K562 (cell line): ENCODE measurements around the gene CHAT. TPM values are rescaled to one million over a fixed set of nuclear protein-coding genes. Genes with fewer than 3 reads are reported as not detected.

Source experiments
- ATAC-seq: fragments of 200-7000 bp; cut with Tn5 transposase; 3 replicates; pipeline ENCODE4 v1.9.1; 2020; ENCODE audit warnings: moderate library complexity
- BruUV-seq: library from RNA; stranded (reverse); fragments of 400-500 nt; replicated peaks from 2 replicates; lab custom pipeline; 2021; lab: Mats Ljungman, UMichigan
- CTCF ChIA-PET: fragments of 300-600 bp; formaldehyde crosslinking; extraction: SDS; loops from one replicate; lab custom pipeline; 2021; ENCODE audit warnings: low intra/inter-chr PET ratio; lab: Yijun Ruan, JAX
- POLR2A ChIA-PET: fragments of 300-600, 350-650 bp; sonication (Branson Sonifier 250); formaldehyde crosslinking; extraction: SDS; loops from one replicate; lab custom pipeline; 2021; ENCODE audit warnings: antibody characterized with exemption, inconsistent platforms; lab: Yijun Ruan, JAX
- DNase-seq, 4 experiments: peaks; one replicate each; pipeline versions ENCODE4 v3.0.0 to v3.0.0-alpha.2; 2011 to 2018; ENCODE audit warnings: low spot score in 3 of 4, mixed read lengths in 3 of 4; ENCODE audit errors: extremely low read depth in 1 of 4
- FAIRE-seq: peaks from 2 replicates; lab custom pipeline; 2011; peaks lifted over from hg19 to GRCh38; lab: Jason Lieb, UNC
- H2AFZ ChIP-seq: 2 replicates; pipeline ENCODE4 v1.6.0; 2011; ENCODE audit warnings: low read depth, low read length, control low read depth, inconsistent platforms
- H3K27ac ChIP-seq: fragments of 200-600 bp; 3 replicates; pipeline ENCODE4 v1.8.0; 2011; ENCODE audit warnings: low read depth, mild to moderate bottlenecking, control low read depth, inconsistent platforms, low read length, moderate library complexity, mixed read lengths; ENCODE audit errors: extremely low read depth
- H3K27me3 ChIP-seq, 2 experiments: fragments of 300-600 bp in 1 of 2; 2 replicates in 1 of 2; 3 replicates in 1 of 2; pipeline versions ENCODE4 v1.6.0 to v1.8.0; 2011; ENCODE audit warnings: inconsistent platforms in 2 of 2, low read length in 2 of 2, mild to moderate bottlenecking in 1 of 2, mixed read lengths in 1 of 2, moderate library complexity in 1 of 2; ENCODE audit not compliant: control insufficient read depth in 2 of 2, insufficient read depth in 2 of 2
- H3K36me3 ChIP-seq: fragments of 300-600 bp; 3 replicates; pipeline ENCODE4 v1.8.0; 2011; ENCODE audit warnings: mild to moderate bottlenecking, low read length, inconsistent platforms; ENCODE audit not compliant: control insufficient read depth, insufficient read depth
- H3K4me1 ChIP-seq, 2 experiments: fragments of 200-600 bp in 1 of 2; replicated peaks in 1 of 2; 2 replicates in 1 of 2; 3 replicates in 1 of 2; pipeline versions ENCODE4 v1.5.1 to v1.8.0; 2011; ENCODE audit warnings: inconsistent platforms in 2 of 2, low read length in 2 of 2, mild to moderate bottlenecking in 1 of 2, mixed read lengths in 1 of 2, moderate library complexity in 1 of 2; ENCODE audit not compliant: control insufficient read depth in 2 of 2, insufficient read depth in 2 of 2
- H3K4me2 ChIP-seq: 2 replicates; pipeline ENCODE4 v1.6.1; 2011; ENCODE audit warnings: low read length, control low read depth, inconsistent platforms, mixed read lengths; ENCODE audit not compliant: insufficient read depth
- H3K4me3 ChIP-seq: fragments of 200-600 bp; sonication (generic), shearing (Covaris generic); 2 replicates; pipeline ENCODE4 v1.5.1; 2016; ENCODE audit warnings: control low read depth, inconsistent platforms
- H3K79me2 ChIP-seq: fragments of 200-600 bp; 3 replicates; pipeline ENCODE4 v1.8.0; 2011; ENCODE audit warnings: low read length, inconsistent platforms; ENCODE audit not compliant: control insufficient read depth, insufficient read depth
- H3K9ac ChIP-seq, 2 experiments: 2 replicates each; pipeline versions ENCODE4 v1.6.0 to v1.6.1; 2011; ENCODE audit warnings: low read depth in 2 of 2, low read length in 2 of 2, control low read depth in 1 of 2, inconsistent platforms in 1 of 2, mild to moderate bottlenecking in 1 of 2, mixed read lengths in 1 of 2; ENCODE audit not compliant: insufficient read depth in 1 of 2
- H3K9me1 ChIP-seq: one replicate; pipeline ENCODE4 v1.6.0; 2011; ENCODE audit warnings: inconsistent platforms, mild to moderate bottlenecking, low read length, moderate library complexity; ENCODE audit not compliant: control insufficient read depth, insufficient read depth
- H3K9me3 ChIP-seq: replicated peaks from 2 replicates; pipeline ENCODE4 v1.5.1; 2011; ENCODE audit warnings: low read depth, low read length, inconsistent platforms; ENCODE audit not compliant: control insufficient read depth, insufficient read depth
- H4K20me1 ChIP-seq: replicated peaks from 2 replicates; pipeline ENCODE4 v1.6.1; 2011; ENCODE audit warnings: low read length, inconsistent platforms, mixed read lengths; ENCODE audit not compliant: control insufficient read depth, insufficient read depth
- ELK1 ChIP-seq: sonication (generic); formaldehyde crosslinking; IDR thresholded peaks from 2 replicates; pipeline ENCODE4 v1.8.1; 2022; ENCODE audit warnings: missing genetic modification reagents
- MED1 ChIP-seq: sonication (generic); formaldehyde crosslinking; IDR thresholded peaks from 2 replicates; pipeline ENCODE4 v1.8.1; 2023; ENCODE audit warnings: missing genetic modification reagents, borderline replicate concordance
- PHF21A ChIP-seq: fragments of 450-650 bp; IDR thresholded peaks from 2 replicates; pipeline ENCODE4 v1.6.1; 2017; ENCODE audit warnings: low read depth, borderline replicate concordance
- POLR2AphosphoS5 ChIP-seq: IDR thresholded peaks from 2 replicates; pipeline ENCODE4 v1.6.1; 2011; ENCODE audit warnings: mild to moderate bottlenecking, low read depth, low read length, moderate library complexity; ENCODE audit not compliant: control insufficient read depth, insufficient read depth
- WGBS: fragments of 100-300 bp; shearing (Covaris generic); methylation state at CpG from one replicate; pipeline ENCODE4 v1.1.6; 2016; ENCODE audit warnings: low coverage, mixed read lengths; ENCODE audit not compliant: insufficient coverage; ENCODE audit errors: missing lambda C conversion rate; 5-methylcytosine and 5-hydroxymethylcytosine counted together
- in situ Hi-C: fragments of 300-500 bp; cut with MboI; formaldehyde crosslinking; loops from 4 replicates; pipeline ENCODE4 v1.15.0; 2018; ENCODE audit warnings: inconsistent platforms, mixed read lengths
- intact Hi-C: fragments of 100-400 bp; cut with micrococcal nuclease; formaldehyde crosslinking; loops from 2 replicates; pipeline ENCODE4 v1.14.2; 2022
- polyA plus RNA-seq, 8 experiments: library from polyadenylated mRNA; depleted of rRNA in 4 of 8; stranded (reverse) in 5 of 8; unstranded in 3 of 8; fragments of >200 nt; fragmentation: Nextera tagmentation in 2 of 8; fragmentation: Illumina TruSeq in 1 of 8; extraction: Ambion mirVana in 2 of 8; extraction: Trizol in 1 of 8; gene quantifications; 2 replicates each; pipeline versions ENCODE4 v1.2.1 to v1.2.3, GENCODE V29; 2011 to 2014; ENCODE audit warnings: inconsistent platforms in 1 of 8, missing spikeins in 1 of 8
- total RNA-seq, 7 experiments: library from RNA; depleted of rRNA in 6 of 7; stranded (reverse); fragments of >200 nt in 6 of 7; fragmentation: Illumina TruSeq in 2 of 7; extraction: Trizol in 2 of 7; gene quantifications; 2 replicates each; pipeline versions ENCODE4 v1.2.1 to v1.2.3, GENCODE V29; 2011 to 2021; ENCODE audit warnings: low replicate concordance in 1 of 7
- TF ChIP-seq, protein P1 (sequence below): fragments of 200-800 bp; sonication (Bioruptor generic); IDR thresholded peaks from 2 replicates; pipeline ENCODE4 v1.6.1; 2017; ENCODE audit warnings: missing genetic modification characterization, missing compliant biosample characterization

CHAT gene
- total and polyA plus RNA-seq, 9 of the 15 experiments (the other 6 are each of a cell fraction or from before 2014, with no cell fraction given), result not detected

GRCh38 chr10:49633327-49634068 is 19.7 kb downstream of the CHAT start (continued):
- TF ChIP-seq, protein P1, sequence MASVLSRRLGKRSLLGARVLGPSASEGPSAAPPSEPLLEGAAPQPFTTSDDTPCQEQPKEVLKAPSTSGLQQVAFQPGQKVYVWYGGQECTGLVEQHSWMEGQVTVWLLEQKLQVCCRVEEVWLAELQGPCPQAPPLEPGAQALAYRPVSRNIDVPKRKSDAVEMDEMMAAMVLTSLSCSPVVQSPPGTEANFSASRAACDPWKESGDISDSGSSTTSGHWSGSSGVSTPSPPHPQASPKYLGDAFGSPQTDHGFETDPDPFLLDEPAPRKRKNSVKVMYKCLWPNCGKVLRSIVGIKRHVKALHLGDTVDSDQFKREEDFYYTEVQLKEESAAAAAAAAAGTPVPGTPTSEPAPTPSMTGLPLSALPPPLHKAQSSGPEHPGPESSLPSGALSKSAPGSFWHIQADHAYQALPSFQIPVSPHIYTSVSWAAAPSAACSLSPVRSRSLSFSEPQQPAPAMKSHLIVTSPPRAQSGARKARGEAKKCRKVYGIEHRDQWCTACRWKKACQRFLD, result no peak
- TF ChIP-seq PHF21A (no peak), MED1 (no peak), ELK1 (CRISPR knock-in tag) (no peak)

- H3K27ac ChIP-seq, result no peak overlapping the region
- ChIA-PET POLR2A (interaction anchor here (1.6 kb wide), 1 partner anchor 57 kb away, joined by 4 read pairs; no protein-coding TSS in a partner anchor), CTCF (no interaction called here)
- no peaks in the 10 kb centered on the region for H3K36me3 ChIP-seq
- ATAC-seq (no peak), DNase-seq (no peak), FAIRE-seq (no peak)
- BruUV-seq, result no TSS peak
- no peak overlapping the region for H3K4me3 ChIP-seq
- H3K79me2 ChIP-seq, result no peaks in the 10 kb centered on the region
- no peaks in the 10 kb centered on the region for H3K9me3 ChIP-seq
- under 1% methylated on average over 8 of the region's 8 CpGs for WGBS
- H3K9ac ChIP-seq, result no peak overlapping the region
- H3K27me3 ChIP-seq, result peaks cover 9 to 38% of the 10 kb centered on the region in 2 experiments; a peak in 3 of 5 replicates
- H2AFZ ChIP-seq, result no peak overlapping the region
- no peak for TF ChIP-seq POLR2AphosphoS5
- H3K4me1 ChIP-seq, result 0 out of 5 replicates have a peak, but pooled peaks cover 0 to 3% of the 10 kb centered on the region in 2 experiments
- in situ Hi-C loops, result no loop called here
- no peaks in the 10 kb centered on the region for H4K20me1 ChIP-seq
- intact Hi-C loops, result no loop called here
- no peaks in the 10 kb centered on the region for H3K9me1 ChIP-seq
- H3K4me2 ChIP-seq, result no peak overlapping the region
Measured at GRCh38 chr10:49634069-49634660, 20.3 kb downstream of the CHAT start.
